ENCODE measurements around the gene CDC27. TPM values are rescaled to one million over a fixed set of nuclear protein-coding genes. Genes with fewer than 3 reads are reported as not detected.

The CDC27 gene
- total and polyA plus RNA-seq, 2 donors (not counting 3 experiments of a cell fraction or from before 2014, with no cell fraction given): 76.1 to 172 TPM

- Histone ChIP-seq H3K4me2 (ENCODE audit: insufficient read depth, low read length) (no peak overlapping the region), H3K27ac (ENCODE audit: insufficient read depth, low read depth, low read length) (no peak overlapping the region), H3K36me3 (ENCODE audit: control insufficient read depth in 2 of 2, extremely low read depth in 1 of 2, insufficient read depth in 2 of 2, low read length in 2 of 2) (no peaks in the 10 kb centered on the region), H3K9ac (replicated peaks; ENCODE audit: extremely low read depth, insufficient read depth, low read length) (no peak overlapping the region), H3K9me1 (replicated peaks; ENCODE audit: control insufficient read depth, extremely low read depth, insufficient read depth, low read length) (no peaks in the 10 kb centered on the region), H2AFZ (ENCODE audit: low read depth, low read length) (no peak overlapping the region), H3K27me3 (ENCODE audit: control insufficient read depth in 2 of 2, insufficient read depth in 2 of 2, low read length in 2 of 2) (no peaks in the 10 kb centered on the region), H3K4me1 (ENCODE audit: control insufficient read depth, extremely low read depth, insufficient read depth, low read length) (no peaks in the 10 kb centered on the region), H3K4me3 (replicated peaks in 1 of 3; ENCODE audit: insufficient read depth in 1 of 3, low read depth in 1 of 3, low read length in 3 of 3) (no peak overlapping the region), H3K79me2 (ENCODE audit: control insufficient read depth, insufficient read depth, low read length) (no peaks in the 10 kb centered on the region), H3K9me3 (replicated peaks; ENCODE audit: control insufficient read depth, insufficient read depth, low read length) (no peaks in the 10 kb centered on the region), H4K20me1 (replicated peaks; ENCODE audit: control insufficient read depth, extremely low read depth, insufficient read depth, low read length) (no peaks in the 10 kb centered on the region)
- no TSS peak for BruUV-seq (replicated peaks)
- intact Hi-C loops (cut with micrococcal nuclease) (no loop called here), dilution Hi-C loops (cut with MboI; ENCODE audit: extremely low pct_ligation_motif_present, low sequenced_read_pairs) (no loop called here)
- CTCF ChIA-PET: interaction anchor here (0.8 kb wide), 1 partner anchor 14 kb away, joined by 3 read pairs; no protein-coding TSS in a partner anchor
- no peak for DNase-seq (ENCODE audit: low read depth, low spot score)
- FAIRE-seq: no peak
- TF ChIP-seq FOS (IDR thresholded peaks at IDR 0.05; ENCODE audit: borderline replicate concordance, insufficient read depth, low read length): no peak
- TF ChIP-seq GATA2 (IDR thresholded peaks at IDR 0.05; ENCODE audit: insufficient read depth, insufficient read length, low read depth, low read length): no peak
- no peak for TF ChIP-seq MYC (IDR thresholded peaks at IDR 0.05; ENCODE audit: low read depth, low read length)
- no peak for TF ChIP-seq POLR2A (IDR thresholded peaks at IDR 0.05; ENCODE audit: low read depth, low read length)
- no peak for TF ChIP-seq POLR2AphosphoS5 (IDR thresholded peaks at IDR 0.05; ENCODE audit: insufficient read depth, low read depth, low read length)
- no peak for TF ChIP-seq EZH2 (IDR thresholded peaks at IDR 0.05; ENCODE audit: borderline replicate concordance, low read depth, low read length, severe bottlenecking)
- TF ChIP-seq MAX (IDR thresholded peaks at IDR 0.05; ENCODE audit: insufficient read depth, insufficient read length): no peak
- TF ChIP-seq CTCF (IDR thresholded peaks at IDR 0.05; ENCODE audit: extremely low read depth in 1 of 2, insufficient read depth in 1 of 2, low read depth in 1 of 2, low read length in 2 of 2): no peak
- TF ChIP-seq JUN (IDR thresholded peaks at IDR 0.05; ENCODE audit: borderline replicate concordance, insufficient read depth, insufficient read length, low read depth): no peak
- POLR2A ChIA-PET: interaction anchor here (0.5 kb wide), 1 partner anchor 1442 kb away, joined by 4 read pairs; no protein-coding TSS in a partner anchor
Measured at GRCh38 chr17:47204722-47205418, 15.8 kb upstream of the CDC27 start.
